ENCODE data around the gene TMEM117.

DNA sequence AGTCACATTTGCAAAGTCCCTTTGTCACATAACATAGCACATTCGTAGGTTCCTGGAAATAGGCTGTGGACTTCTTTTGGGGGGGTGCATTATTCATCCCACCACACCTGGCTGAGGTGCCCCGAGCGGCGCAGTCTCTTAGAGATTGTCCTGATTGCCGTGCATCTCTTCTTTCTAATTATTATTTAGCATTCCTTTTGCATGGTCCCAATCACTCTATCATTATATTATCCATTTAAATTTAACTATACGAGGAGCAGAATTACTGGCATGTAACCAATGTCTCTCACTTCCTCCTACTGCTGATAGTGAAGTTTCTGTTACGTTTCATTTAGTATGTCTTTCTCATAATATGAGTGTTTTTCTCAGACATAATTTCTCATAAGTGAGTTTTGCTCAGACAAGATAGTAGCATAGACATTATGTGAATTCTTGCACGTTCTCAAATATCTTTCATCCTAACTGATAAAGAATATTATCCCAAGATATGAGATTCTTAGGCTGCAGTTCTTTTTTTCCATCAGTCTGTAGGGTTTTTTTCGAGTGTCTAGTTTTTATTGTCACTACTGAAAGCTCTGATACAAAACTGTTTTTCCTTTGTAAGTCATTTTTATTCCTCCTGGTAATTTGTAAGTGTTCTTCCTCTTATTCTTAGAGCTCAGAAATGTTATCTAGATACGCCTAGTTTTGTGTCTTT lies 595.9 kb downstream of the TMEM117 start:
- TF ChIP-seq, protein P1, sequence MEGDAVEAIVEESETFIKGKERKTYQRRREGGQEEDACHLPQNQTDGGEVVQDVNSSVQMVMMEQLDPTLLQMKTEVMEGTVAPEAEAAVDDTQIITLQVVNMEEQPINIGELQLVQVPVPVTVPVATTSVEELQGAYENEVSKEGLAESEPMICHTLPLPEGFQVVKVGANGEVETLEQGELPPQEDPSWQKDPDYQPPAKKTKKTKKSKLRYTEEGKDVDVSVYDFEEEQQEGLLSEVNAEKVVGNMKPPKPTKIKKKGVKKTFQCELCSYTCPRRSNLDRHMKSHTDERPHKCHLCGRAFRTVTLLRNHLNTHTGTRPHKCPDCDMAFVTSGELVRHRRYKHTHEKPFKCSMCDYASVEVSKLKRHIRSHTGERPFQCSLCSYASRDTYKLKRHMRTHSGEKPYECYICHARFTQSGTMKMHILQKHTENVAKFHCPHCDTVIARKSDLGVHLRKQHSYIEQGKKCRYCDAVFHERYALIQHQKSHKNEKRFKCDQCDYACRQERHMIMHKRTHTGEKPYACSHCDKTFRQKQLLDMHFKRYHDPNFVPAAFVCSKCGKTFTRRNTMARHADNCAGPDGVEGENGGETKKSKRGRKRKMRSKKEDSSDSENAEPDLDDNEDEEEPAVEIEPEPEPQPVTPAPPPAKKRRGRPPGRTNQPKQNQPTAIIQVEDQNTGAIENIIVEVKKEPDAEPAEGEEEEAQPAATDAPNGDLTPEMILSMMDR (IDR thresholded peaks at IDR 0.05): no peak
- no peak for TF ChIP-seq POLR2AphosphoS5 (IDR thresholded peaks at IDR 0.05; ENCODE audit: insufficient read depth in 1 of 2, low read depth in 1 of 2)
- TF ChIP-seq POLR2A (IDR thresholded peaks at IDR 0.05): no peak
